Testis (tissue), 3 donors: ENCODE measurements around the gene SH3RF3. TPM values are rescaled to one million over a fixed set of nuclear protein-coding genes. Genes with fewer than 3 reads are reported as not detected.

ENCODE experiments used
- DNase-seq: peaks from one replicate; pipeline ENCODE4 v3.0.0-alpha.2; 2019
- H3K27ac ChIP-seq, 2 donors: fragments of 200-600 bp; sonication (generic); one replicate each; pipeline ENCODE4 v1.5.1; 2019
- H3K27me3 ChIP-seq: fragments of 200-600 bp; sonication (generic); one replicate; pipeline ENCODE4 v1.5.1; 2019
- H3K36me3 ChIP-seq: fragments of 200-600 bp; sonication (generic); one replicate; pipeline ENCODE4 v1.5.1; 2017; ENCODE audit warnings: low read depth; ENCODE audit errors: missing control alignments
- H3K4me1 ChIP-seq: fragments of 200-600 bp; sonication (generic); one replicate; pipeline ENCODE4 v1.5.1; 2019
- H3K4me3 ChIP-seq, 2 donors: fragments of 200-600 bp; sonication (generic); one replicate each; pipeline ENCODE4 v1.5.1; 2017 to 2019
- H3K9me3 ChIP-seq: fragments of 200-600 bp; sonication (generic); one replicate; pipeline ENCODE4 v1.5.1; 2017
- POLR2A ChIP-seq: fragments of 450-650 bp; IDR thresholded peaks from one replicate; pipeline ENCODE4 v1.6.1; 2017; ENCODE audit warnings: antibody characterized with exemption, mild to moderate bottlenecking, moderate library complexity
- WGBS, 2 donors: methylation state at CpG; one replicate each; pipeline ENCODE4 v1.1.5; 2018; 5-methylcytosine and 5-hydroxymethylcytosine counted together
- intact Hi-C: fragments of 100-400 bp; cut with DNase I; formaldehyde crosslinking; loops from one replicate; pipeline ENCODE4 v1.15.1; 2023; ENCODE audit warnings: low total_unique reads
- polyA plus RNA-seq: library from polyadenylated mRNA; stranded (reverse); fragments of 350-450 nt; fragmentation: Illumina TruSeq; extraction: RNeasy Lipid Tissue Mini Kit (QIAGEN cat#74804); gene quantifications from one replicate; pipeline ENCODE4 v1.2.3, GENCODE V29; 2014; ENCODE audit warnings: low read depth, low replicate concordance; ENCODE audit not compliant: insufficient read depth
- total RNA-seq, 2 donors: library from RNA; depleted of rRNA; stranded (reverse); fragments of >200 nt; gene quantifications; one replicate each; pipeline ENCODE4 v1.2.3, GENCODE V29; 2016
- TF ChIP-seq, protein P1 (sequence below), 3 experiments: fragments of 450-650 bp in 2 of 3; fragments of 200-600 bp in 1 of 3; sonication (generic) in 1 of 3; IDR thresholded peaks; one replicate each; pipeline ENCODE4 v1.5.1; 2016 to 2019; ENCODE audit warnings: antibody characterized with exemption in 3 of 3, mild to moderate bottlenecking in 2 of 3, moderate library complexity in 1 of 3

The SH3RF3 gene
- total and polyA plus RNA-seq, 3 donors from 2014 or later, result 9.3 to 20.1 (median 16.5) TPM

DNA sequence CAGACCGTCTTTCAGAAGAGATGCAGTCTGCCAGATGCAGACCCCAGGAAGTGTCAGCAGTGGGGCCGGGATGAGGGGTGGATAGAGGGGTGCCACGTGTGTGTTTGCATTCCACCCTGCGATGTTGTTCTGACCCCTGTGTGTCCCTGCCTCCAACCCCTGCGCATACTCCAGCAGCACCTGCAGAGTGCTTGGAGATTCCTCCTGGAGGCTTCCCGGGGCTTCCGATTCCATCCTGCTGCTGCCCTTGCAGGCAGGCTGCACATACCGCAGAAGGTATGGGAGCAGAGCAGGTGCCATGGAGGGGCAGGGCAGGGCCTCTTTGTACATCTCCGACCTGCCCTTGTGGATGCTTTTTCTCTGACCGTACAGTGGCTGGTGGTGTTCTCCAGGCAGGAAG lies 177.2 kb downstream of the SH3RF3 start:
- H3K27ac ChIP-seq, result no peak overlapping the region
- no peak for DNase-seq
- no peaks in the 10 kb centered on the region for H3K27me3 ChIP-seq
- no peaks in the 10 kb centered on the region for H3K36me3 ChIP-seq
- H3K4me1 ChIP-seq, result no peaks in the 10 kb centered on the region
- H3K4me3 ChIP-seq, result no peak overlapping the region
- no peaks in the 10 kb centered on the region for H3K9me3 ChIP-seq
- intact Hi-C loops, result no loop called here
- 69 to 80% methylated on average over 1 to 10 of the region's 10 CpGs for WGBS, 2 donors
- no peak for TF ChIP-seq POLR2A
- TF ChIP-seq, protein P1, sequence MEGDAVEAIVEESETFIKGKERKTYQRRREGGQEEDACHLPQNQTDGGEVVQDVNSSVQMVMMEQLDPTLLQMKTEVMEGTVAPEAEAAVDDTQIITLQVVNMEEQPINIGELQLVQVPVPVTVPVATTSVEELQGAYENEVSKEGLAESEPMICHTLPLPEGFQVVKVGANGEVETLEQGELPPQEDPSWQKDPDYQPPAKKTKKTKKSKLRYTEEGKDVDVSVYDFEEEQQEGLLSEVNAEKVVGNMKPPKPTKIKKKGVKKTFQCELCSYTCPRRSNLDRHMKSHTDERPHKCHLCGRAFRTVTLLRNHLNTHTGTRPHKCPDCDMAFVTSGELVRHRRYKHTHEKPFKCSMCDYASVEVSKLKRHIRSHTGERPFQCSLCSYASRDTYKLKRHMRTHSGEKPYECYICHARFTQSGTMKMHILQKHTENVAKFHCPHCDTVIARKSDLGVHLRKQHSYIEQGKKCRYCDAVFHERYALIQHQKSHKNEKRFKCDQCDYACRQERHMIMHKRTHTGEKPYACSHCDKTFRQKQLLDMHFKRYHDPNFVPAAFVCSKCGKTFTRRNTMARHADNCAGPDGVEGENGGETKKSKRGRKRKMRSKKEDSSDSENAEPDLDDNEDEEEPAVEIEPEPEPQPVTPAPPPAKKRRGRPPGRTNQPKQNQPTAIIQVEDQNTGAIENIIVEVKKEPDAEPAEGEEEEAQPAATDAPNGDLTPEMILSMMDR (IDR thresholded peaks at IDR 0.05), result no peak

DNA sequence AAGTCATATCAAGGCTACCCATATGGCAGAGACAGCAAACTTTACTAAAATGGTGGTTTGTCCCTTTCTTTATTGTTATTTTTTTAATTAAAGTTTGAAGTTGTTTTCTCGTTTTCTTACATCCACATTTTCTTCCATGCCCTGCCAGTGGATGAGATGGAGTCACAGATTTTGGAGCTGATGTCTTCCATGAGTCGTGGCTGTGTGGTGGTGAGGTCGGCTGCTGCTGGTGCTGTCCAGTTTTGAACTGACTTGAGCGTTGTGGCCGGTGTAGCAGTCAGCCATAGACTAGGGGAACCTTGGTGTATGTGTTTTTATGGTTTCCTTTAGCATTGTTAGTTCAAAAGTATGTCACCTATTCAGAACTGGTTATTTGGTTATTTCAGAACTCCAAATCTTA lies 182.8 kb downstream of the SH3RF3 start:
- Histone ChIP-seq H3K27ac (no peak overlapping the region), H3K9me3 (no peaks in the 10 kb centered on the region), H3K36me3 (no peaks in the 10 kb centered on the region), H3K4me3 (no peak overlapping the region), H3K27me3 (no peaks in the 10 kb centered on the region), H3K4me1 (no peaks in the 10 kb centered on the region)
- WGBS, 2 donors, result 94 to 97% methylated on average over 5 of the region's 5 CpGs
- DNase-seq, result no peak
- intact Hi-C loops, result no loop called here
- TF ChIP-seq, protein P1 (IDR thresholded peaks at IDR 0.05), result no peak
- no peak for TF ChIP-seq POLR2A

DNA sequence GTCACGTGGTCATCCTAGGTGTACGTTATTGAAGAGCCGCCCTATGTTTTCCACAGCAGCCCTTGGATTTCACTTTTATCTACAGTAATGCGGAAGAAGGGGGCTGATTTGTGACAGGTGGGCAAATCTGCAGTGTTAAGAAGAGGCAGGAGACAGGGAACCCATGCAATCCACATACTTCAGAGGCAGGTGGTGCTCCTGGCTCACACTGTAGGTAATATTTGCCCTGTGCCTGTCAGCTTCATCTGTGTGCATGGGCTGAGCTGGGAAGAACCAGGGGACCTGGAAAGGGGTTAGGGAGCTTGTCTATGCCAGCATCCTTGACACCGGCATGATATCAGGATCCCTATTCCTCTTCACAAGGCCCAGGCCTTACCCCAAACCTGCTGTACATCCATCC lies 183.9 kb downstream of the SH3RF3 start:
- H3K4me1 ChIP-seq, result peaks cover 4% of the 10 kb centered on the region
- no peaks in the 10 kb centered on the region for H3K27me3 ChIP-seq
- no peak for DNase-seq
- TF ChIP-seq, protein P1 (IDR thresholded peaks at IDR 0.05), result no peak
- no peak for TF ChIP-seq POLR2A
- WGBS, 2 donors, result 85 to 92% methylated on average over 5 of the region's 5 CpGs
- H3K9me3 ChIP-seq, result no peaks in the 10 kb centered on the region
- H3K27ac ChIP-seq, result no peak overlapping the region
- no peak overlapping the region for H3K4me3 ChIP-seq
- intact Hi-C loops, result no loop called here
- no peaks in the 10 kb centered on the region for H3K36me3 ChIP-seq

DNA sequence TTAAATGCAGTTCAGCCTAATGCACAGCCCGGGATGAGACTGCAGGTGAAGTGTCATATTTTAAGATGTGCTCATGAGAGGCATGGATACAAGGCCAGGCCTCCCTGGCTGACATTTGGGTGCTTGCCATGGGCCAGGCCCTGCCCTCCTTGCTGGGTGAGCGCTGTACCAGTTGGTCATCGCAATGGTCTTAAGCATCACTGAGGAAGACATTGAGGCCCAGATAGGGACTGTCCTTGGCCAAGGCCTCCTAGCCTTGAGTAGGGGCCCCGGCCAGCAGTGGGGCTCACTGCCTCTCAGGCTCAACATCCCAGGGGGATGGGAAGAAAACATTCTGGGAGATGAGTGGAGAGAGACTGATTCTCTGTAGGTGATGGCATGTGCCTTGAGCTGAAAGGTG lies 184.3 kb downstream of the SH3RF3 start:
- intact Hi-C loops, result no loop called here
- no peaks in the 10 kb centered on the region for H3K27me3 ChIP-seq
- TF ChIP-seq POLR2A, result no peak
- TF ChIP-seq, protein P1 (IDR thresholded peaks at IDR 0.05), result no peak
- H3K4me3 ChIP-seq, result no peak overlapping the region
- no peak overlapping the region for H3K27ac ChIP-seq
- no peaks in the 10 kb centered on the region for H3K36me3 ChIP-seq
- H3K4me1 ChIP-seq, result peaks cover 4% of the 10 kb centered on the region
- WGBS, 2 donors, result 91% methylated on average over 4 of the region's 4 CpGs
- H3K9me3 ChIP-seq, result no peaks in the 10 kb centered on the region
- DNase-seq, result no peak

DNA sequence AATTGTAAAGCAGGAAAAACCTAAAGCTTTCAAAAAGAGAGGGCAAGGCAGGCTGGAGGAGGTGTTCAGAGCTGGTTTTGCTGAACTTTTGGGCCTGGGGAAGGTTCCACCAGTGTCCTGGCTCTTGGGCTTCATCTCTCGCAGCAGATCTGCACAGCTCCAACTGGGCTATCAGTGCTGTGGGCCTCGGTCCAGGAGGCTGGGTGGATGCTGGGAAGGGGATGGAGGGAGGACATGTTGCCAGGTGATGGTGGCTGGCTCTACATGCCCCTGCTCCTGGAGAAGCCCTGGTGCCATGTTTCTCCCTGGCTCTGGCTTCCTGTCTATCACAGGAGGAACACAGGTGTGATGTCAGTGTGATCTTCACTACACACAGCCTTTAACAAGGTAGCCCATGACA lies 187.1 kb downstream of the SH3RF3 start:
- Histone ChIP-seq H3K27ac (no peak overlapping the region), H3K27me3 (no peaks in the 10 kb centered on the region), H3K9me3 (no peaks in the 10 kb centered on the region), H3K4me1 (peaks cover 15% of the 10 kb centered on the region), H3K4me3 (no peak overlapping the region), H3K36me3 (no peaks in the 10 kb centered on the region)
- intact Hi-C loops, result no loop called here
- no peak for DNase-seq
- no peak for TF ChIP-seq POLR2A
- TF ChIP-seq, protein P1 (IDR thresholded peaks at IDR 0.05), result no peak
- 60 to 88% methylated on average over 2 of the region's 2 CpGs for WGBS, 2 donors
